Coronary artery (tissue), 2 donors: ENCODE results near the gene SLC35F3.
"Not testable (repeated sequence)": the region's sequence is repeated elsewhere in the genome, so short reads cannot be mapped to it uniquely, and the experiment has no call there.

ENCODE experiments used
- DNase-seq: peaks from one replicate; pipeline ENCODE4 v3.0.0-alpha.2; 2017; ENCODE audit warnings: low spot score
- H3K27ac ChIP-seq, 2 donors: fragments of 200-600 bp; sonication (generic); one replicate each; pipeline ENCODE4 v1.5.1; 2016 to 2019
- H3K4me3 ChIP-seq: fragments of 200-600 bp; sonication (generic); 2 replicates; pipeline ENCODE4 v1.5.1; 2016; ENCODE audit warnings: mild to moderate bottlenecking, moderate library complexity
- TF ChIP-seq, protein P1 (sequence below): fragments of 200-600 bp; sonication (generic); IDR thresholded peaks from one replicate; pipeline ENCODE4 v1.5.1; 2019; ENCODE audit warnings: antibody characterized with exemption

SLC35F3 gene

DNA sequence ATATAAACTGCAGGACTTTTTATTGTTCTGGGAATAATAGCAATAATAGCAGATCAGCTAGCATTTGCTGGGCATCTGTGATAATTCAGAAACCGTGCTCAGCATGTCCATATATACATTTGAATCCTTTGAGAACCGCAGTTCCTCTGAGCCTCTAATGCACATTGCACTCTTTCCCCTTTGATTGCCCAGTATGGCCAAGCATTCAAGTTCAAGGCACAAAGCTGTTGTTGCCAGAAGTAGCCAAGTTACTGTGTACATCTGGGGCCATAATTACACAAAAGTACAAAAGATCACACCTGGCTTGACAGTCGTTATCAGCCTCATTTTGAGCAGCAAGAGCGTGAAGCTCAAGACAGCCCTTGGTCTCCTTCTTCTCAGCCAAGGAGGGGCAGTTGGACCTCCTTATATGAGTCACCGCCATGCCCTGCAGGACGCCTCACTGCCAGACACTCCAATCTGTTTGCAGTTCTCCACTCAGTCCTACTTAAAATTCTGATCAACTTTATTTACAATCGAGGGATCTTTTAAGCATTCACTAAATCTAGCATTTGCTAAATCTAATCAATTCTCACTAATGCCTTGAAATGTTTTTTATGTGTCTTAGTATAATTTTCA, 216.0 kb downstream of the SLC35F3 start:
- Histone ChIP-seq H3K27ac (no peak overlapping the region), H3K4me3 (no peak overlapping the region)
- DNase-seq = no peak
- TF ChIP-seq, protein P1, sequence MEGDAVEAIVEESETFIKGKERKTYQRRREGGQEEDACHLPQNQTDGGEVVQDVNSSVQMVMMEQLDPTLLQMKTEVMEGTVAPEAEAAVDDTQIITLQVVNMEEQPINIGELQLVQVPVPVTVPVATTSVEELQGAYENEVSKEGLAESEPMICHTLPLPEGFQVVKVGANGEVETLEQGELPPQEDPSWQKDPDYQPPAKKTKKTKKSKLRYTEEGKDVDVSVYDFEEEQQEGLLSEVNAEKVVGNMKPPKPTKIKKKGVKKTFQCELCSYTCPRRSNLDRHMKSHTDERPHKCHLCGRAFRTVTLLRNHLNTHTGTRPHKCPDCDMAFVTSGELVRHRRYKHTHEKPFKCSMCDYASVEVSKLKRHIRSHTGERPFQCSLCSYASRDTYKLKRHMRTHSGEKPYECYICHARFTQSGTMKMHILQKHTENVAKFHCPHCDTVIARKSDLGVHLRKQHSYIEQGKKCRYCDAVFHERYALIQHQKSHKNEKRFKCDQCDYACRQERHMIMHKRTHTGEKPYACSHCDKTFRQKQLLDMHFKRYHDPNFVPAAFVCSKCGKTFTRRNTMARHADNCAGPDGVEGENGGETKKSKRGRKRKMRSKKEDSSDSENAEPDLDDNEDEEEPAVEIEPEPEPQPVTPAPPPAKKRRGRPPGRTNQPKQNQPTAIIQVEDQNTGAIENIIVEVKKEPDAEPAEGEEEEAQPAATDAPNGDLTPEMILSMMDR = no peak

DNA sequence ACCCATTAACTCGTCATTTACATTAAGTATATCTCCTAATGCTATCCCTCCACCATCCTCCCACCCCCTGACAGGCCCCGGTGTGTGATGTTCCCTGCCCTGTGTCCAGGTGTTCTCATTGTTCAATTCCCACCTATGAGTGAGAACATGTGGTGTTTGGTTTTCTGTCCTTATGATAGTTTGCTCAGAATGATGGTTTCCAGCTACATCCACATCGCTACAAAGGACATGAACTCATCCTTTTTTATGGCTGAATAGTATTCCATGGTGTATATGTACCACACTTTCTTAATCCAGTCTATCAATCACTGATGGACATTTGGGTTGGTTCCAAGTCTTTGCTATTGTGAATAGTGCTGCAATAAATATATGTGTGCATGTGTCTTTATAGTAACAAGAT, 217.2 kb downstream of the SLC35F3 start:
- not testable (repeated sequence) for H3K27ac ChIP-seq, DNase-seq, H3K4me3 ChIP-seq

DNA sequence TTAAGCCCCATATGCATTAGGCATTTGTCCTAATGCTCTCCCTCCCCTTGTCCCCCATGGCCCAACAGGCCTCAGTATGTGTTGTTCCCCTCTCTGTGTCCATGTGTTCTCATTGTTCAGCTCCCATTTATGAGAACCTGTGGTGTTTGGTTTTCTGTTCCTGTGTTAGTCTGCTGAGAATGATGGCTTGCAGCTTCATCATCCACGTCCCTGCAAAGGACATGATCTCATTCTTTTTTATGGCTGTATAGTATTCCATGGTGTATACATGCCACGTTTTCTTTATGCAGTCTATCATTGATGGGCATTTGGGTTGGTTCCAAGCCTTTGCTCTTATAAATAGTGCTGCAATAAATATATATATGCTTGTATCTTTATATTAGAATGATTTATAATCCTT, 218.1 kb downstream of the SLC35F3 start:
- H3K4me3 ChIP-seq, H3K27ac ChIP-seq, DNase-seq: not testable (repeated sequence)

DNA sequence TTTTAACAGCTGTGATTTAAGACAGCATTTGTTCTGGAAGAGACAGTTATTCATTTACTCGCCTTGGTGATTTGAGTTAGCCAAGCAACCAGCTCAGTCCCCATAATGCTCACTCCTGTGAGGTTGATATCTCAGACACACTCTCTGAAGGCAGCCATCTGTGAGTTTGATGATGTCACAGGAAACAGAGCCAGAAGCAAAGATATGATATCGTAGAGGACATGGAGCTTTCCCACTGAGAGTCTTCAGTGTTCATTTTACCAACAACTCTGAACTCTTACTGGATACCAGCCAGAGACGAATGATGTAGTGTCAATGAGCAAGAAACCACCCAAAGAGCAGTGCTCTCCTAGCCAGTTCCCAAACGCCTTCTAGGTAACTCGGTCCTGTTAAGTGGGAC, 219.4 kb downstream of the SLC35F3 start:
- H3K27ac ChIP-seq = no peak overlapping the region
- no peak for DNase-seq
- no peak overlapping the region for H3K4me3 ChIP-seq
- TF ChIP-seq, protein P1 = no peak

GRCh38 chr1:234125283-234125682, 220.8 kb downstream of the SLC35F3 start:
- Histone ChIP-seq H3K4me3 (no peak overlapping the region), H3K27ac (no peak overlapping the region)
- TF ChIP-seq, protein P1 = no peak
- DNase-seq = no peak

DNA sequence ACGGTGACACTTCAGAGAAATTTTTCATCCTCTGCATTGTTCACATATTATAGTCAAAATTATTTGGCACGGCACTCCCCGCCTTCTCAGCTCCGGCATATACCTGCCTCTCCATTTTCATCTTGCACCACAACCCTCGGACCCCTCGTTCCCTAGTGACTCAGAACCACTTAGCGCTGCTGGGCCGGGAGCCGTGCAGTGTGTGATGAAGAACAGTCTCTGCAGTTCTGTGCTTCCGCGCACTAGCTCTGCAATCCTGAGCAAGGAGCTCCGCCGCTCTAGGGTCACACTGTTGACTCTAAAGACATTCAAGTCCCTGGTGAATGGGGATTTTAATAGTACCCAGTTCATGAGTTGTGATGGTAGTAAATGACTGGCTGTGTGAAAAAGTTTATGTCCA, 221.2 kb downstream of the SLC35F3 start:
- H3K4me3 ChIP-seq = no peak overlapping the region
- DNase-seq = no peak
- TF ChIP-seq, protein P1 = no peak
- no peak overlapping the region for H3K27ac ChIP-seq

- no peak for DNase-seq
- TF ChIP-seq, protein P1 = no peak
- H3K27ac ChIP-seq = no peak overlapping the region
- H3K4me3 ChIP-seq = no peak overlapping the region
These were observed 222.7 kb downstream of the SLC35F3 start for GRCh38 chr1:234127026-234127671.

DNA sequence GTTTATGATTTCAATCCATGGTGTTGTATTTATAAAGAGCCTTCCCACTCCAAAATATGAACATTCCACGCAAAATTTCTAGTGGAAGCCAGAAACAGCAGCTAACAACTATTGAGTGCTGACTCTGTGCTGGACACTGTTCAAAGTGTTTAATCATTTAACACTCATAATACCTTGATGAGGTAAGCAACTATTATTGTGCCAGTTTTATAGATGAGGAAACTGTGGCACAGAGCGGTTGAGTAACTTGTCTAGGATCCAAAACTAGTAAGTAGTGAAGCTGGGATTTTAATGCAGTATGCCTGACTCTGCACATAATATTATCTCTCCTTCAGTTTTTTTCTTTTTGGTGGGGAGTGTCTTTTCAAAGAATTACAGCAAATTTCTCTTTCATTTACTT, 228.3 kb downstream of the SLC35F3 start:
- TF ChIP-seq, protein P1 = no peak
- no peak overlapping the region for H3K4me3 ChIP-seq
- H3K27ac ChIP-seq = no peak overlapping the region
- no peak for DNase-seq
